NCI-H2196 treated with DMSO at 0.1 percent for 48 hours (cell line): ENCODE data around the gene MBL2.

Source experiments
- DNase-seq: peaks from one replicate; lab custom pipeline; 2025; ENCODE audit not compliant: unreplicated experiment; lab: John Stamatoyannopoulos, UW

The MBL2 gene

GRCh38 chr10:52772623-52773022 is at the start of gene MBL2:
Gene MBL2 (minus strand): TSS chr10:52772784. CDS start chr10:52771635, 1,149 bp downstream.
- DNase-seq, result no peak

- DNase-seq, result no peak
Observed at GRCh38 chr10:52820309-52820708, 47.7 kb upstream of the MBL2 start.

- DNase-seq, result no peak
Observed at GRCh38 chr10:52818019-52818418, 45.4 kb upstream of the MBL2 start.

- no peak for DNase-seq
Observed at GRCh38 chr10:52814506-52814905, 41.9 kb upstream of the MBL2 start.

- DNase-seq, result no peak
Observed at GRCh38 chr10:52811776-52812175, 39.2 kb upstream of the MBL2 start.

- DNase-seq, result no peak
Observed at GRCh38 chr10:52810761-52811160, 38.2 kb upstream of the MBL2 start.

GRCh38 chr10:52807803-52808202 is 35.2 kb upstream of the MBL2 start:
- DNase-seq, result no peak

- DNase-seq, result no peak
Observed at GRCh38 chr10:52805414-52806285, 33.1 kb upstream of the MBL2 start.

- no peak for DNase-seq
Observed at GRCh38 chr10:52801947-52802346, 29.4 kb upstream of the MBL2 start.

GRCh38 chr10:52786098-52786497 is 13.5 kb upstream of the MBL2 start:
- DNase-seq, result no peak

GRCh38 chr10:52785418-52785817 is 12.8 kb upstream of the MBL2 start:
- no peak for DNase-seq

- no peak for DNase-seq
Observed at GRCh38 chr10:52783726-52784125, 11.1 kb upstream of the MBL2 start.

- DNase-seq, result no peak
Observed at GRCh38 chr10:52782554-52782953, 10.0 kb upstream of the MBL2 start.

GRCh38 chr10:52780391-52781155 is 8.0 kb upstream of the MBL2 start:
- no peak for DNase-seq

- DNase-seq, result no peak
Observed at GRCh38 chr10:52779541-52780390, 7.2 kb upstream of the MBL2 start.

GRCh38 chr10:52778511-52779392 is 6.2 kb upstream of the MBL2 start:
- DNase-seq, result no peak

GRCh38 chr10:52777414-52777813 is 4.8 kb upstream of the MBL2 start:
- DNase-seq, result no peak

GRCh38 chr10:52776471-52776903 is 3.9 kb upstream of the MBL2 start:
- DNase-seq, result no peak

- DNase-seq, result no peak
Observed at GRCh38 chr10:52775132-52775647, 2.6 kb upstream of the MBL2 start.

- no peak for DNase-seq
Observed at GRCh38 chr10:52774600-52775106, 2.1 kb upstream of the MBL2 start.
